NCI-H1436 treated with DMSO at 0.1 percent for 48 hours (cell line): ENCODE results near the gene LRP5.
"Not testable (repeated sequence)": the region's sequence is repeated elsewhere in the genome, so short reads cannot be mapped to it uniquely, and the experiment has no call there.

Experiments
- DNase-seq: peaks from one replicate; lab custom pipeline; 2025; lab: John Stamatoyannopoulos, UW

The LRP5 gene

DNA sequence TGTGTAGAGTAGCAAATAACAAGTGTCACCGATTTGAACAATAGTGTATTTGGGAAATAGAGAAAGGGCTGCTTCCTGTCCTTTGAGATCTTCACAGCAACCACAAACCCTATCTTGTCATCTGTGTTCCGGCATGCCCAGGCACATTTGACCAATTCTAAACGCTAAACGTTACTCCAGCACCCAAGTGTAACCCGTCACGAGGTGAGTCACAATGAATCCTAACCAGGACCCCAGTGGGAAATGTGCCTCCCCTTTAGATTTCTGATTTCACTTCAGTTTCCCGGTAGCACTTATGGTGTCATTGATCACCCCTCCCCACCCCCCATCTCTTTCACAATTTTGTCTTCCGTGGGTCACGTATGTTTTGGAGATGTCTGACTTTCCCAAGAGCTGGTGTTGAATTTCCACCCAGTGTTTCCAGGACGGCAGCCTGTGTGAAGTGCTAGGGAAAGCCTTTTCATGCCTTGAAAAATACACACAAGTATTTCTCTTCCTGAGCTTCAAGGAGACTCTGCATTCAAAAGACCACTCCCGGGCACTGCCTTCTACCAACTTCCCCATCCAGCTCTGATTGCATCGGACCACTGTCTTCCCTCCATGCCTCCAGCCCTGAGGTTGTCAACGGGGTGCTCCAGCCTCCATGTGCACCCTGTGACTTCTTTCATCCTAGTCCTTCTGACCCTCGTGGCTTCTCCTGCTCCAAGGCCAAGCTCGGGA lies 30.1 kb upstream of the LRP5 start:
- DNase-seq, result no peak

GRCh38 chr11:68282861-68283230 lies 29.5 kb upstream of the LRP5 start:
- no peak for DNase-seq

- not testable (repeated sequence) for DNase-seq
Observed at GRCh38 chr11:68284588-68284987, 27.8 kb upstream of the LRP5 start.

GRCh38 chr11:68287419-68287818 lies 25.0 kb upstream of the LRP5 start:
- no peak for DNase-seq

- no peak for DNase-seq
Observed at GRCh38 chr11:68289456-68289855, 22.9 kb upstream of the LRP5 start.

- DNase-seq, result no peak
Observed at GRCh38 chr11:68293708-68294107, 18.7 kb upstream of the LRP5 start.

DNA sequence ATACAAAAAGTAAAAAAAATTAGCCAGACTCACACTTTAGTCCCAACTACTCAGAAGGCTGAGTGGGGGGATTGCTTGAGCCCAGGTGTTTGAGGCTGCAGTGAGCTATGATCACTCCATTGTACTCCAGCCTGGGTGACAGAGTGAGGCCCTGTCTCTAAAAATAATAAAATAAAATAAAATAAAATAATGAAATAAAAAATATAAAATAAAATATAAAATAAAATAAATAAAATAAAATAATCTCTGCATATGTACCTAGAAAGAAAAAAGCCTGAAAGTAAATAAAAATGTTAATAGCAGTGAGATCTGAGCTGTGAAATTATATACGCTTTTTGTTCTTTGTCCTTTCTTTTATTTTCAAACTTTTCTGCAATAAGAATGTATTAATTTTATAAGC lies 17.1 kb upstream of the LRP5 start:
- no peak for DNase-seq

DNA sequence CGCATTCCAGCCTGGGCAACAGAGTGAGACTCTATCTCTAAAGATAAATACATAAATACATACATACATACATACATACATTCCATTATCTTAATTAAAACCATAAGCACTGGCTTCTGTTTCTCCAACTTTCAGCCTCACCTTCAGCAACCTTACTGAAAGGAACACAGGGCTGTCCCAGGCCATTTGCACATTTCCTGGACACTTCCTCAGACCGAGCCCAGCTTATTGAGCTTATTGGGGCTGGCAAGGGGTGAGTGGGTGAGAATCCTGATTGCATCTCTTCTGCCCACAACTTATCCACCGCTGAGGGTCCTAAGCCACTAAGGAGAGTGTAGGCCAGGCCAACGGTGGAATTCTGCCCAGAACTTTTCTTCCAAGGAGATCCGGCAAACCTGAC lies 16.5 kb upstream of the LRP5 start:
- no peak for DNase-seq

DNA sequence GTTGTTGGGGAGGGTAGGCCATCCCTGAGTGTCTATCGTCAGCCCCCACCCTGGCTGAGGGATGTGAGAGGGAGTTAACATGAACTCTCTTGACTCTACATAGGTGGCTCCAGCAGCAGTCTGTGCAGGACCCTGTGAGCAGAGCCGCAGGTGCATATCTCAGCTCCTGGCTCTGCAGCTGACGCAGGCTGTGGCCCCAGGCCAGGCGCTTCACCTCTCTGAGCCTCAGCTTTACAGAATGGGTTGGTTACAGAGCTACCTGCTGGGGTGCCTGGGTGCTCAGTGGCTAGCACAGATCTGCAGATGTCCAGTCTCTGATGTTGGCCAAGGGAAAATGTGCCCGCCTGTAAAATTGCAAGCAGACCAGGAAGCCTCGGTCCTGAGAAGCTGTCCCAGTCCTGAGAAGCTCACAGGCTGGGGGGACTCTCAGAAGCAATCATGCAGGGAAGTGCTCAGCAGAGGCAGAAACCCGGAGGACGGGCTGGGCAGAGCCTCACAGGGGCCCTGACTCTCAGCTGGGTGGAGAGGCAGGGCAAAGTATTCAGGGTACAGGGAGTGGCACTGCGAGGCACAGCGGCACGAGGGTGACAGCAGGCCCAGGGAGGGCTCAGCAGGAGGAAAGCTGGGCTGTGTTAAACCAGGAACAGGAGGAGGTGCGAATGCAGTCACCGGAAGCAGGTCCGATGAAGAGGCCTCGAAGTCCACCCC lies 15.9 kb upstream of the LRP5 start:
- no peak for DNase-seq

GRCh38 chr11:68297052-68297378 lies 15.4 kb upstream of the LRP5 start:
- no peak for DNase-seq

DNA sequence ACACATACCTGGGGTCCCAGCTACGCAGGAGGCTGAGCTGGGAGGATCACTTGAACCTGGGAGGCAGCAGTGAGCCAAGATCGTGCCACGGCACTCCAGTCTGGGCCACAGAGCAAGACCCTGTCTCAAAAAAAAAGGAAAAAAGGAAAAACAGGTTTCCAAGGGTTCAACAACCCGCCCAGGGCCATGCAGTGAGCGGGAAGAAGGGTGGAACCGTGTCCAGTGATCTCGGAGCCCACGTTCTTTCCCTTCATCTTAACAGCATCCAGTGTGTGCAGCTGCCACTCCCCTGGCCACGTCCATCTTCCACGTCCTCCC lies 14.9 kb upstream of the LRP5 start:
- no peak for DNase-seq

- DNase-seq, result no peak
Observed at GRCh38 chr11:68297812-68298658, 14.4 kb upstream of the LRP5 start.

DNA sequence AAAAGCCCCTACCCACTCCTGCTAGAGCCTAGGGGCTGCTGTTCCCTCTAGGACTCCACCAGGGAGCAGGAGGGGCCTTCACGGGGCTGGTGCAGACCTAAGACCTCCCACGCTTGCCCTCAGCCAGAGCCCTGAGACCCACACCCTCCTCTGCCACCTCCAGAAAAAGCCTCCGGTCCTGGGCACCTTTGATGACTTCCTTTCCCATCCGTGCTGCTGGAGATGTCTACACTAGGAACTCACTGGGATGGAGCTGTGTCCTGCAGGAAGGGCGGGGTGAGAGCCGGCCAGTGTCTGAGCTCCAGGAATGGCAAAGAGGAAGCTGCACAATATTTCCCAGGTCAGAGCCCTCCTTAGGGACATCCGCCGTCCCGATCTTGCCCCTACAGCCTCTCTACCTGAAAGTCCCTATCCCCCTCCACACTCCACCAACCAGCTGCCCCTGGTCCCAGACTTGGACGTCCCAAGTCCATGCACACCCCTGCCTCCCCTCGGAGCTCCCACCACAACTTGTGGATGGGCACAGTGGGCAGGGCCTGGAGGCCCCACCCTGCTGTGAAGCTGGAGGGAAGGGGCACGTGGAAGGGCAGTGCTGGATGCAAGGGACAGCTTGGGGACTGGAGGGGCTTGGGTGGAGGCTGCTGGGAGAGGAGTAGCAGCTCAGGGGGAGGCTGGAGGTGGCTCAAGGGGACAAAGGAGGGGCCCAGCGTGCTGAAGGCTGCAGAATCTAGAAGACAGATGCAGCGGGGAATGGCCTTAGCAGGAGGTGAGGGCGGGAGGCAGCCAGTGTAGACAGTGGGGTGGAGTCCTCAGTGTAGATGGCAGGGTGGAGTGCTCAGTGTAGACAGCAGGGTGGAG lies 13.5 kb upstream of the LRP5 start:
- DNase-seq, result no peak

- not testable (repeated sequence) for DNase-seq
Observed at GRCh38 chr11:68299517-68299879, 12.9 kb upstream of the LRP5 start.

GRCh38 chr11:68300076-68300830 lies 12.1 kb upstream of the LRP5 start:
- no peak for DNase-seq

GRCh38 chr11:68302256-68302655 lies 10.1 kb upstream of the LRP5 start:
- DNase-seq, result no peak

DNA sequence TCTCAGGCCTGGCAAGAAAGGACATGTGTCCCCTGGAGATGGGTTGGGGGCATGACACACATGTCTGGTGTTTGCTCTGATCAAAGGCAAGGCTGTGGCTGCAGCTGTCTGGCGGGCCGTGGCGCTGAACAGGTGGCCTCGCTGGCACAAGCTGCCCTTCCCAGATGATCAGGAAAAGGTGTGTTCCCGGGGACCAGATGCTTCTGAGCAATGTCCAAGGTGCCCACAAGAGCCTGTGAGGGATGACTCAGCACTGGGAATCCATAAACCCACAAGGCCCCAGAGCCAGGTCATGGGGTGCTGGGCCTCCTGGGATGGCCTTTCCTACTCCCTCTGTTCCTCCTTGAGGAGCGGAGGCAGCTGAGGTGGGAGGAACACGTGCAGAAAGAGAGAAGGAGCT lies 9.7 kb upstream of the LRP5 start:
- no peak for DNase-seq

DNA sequence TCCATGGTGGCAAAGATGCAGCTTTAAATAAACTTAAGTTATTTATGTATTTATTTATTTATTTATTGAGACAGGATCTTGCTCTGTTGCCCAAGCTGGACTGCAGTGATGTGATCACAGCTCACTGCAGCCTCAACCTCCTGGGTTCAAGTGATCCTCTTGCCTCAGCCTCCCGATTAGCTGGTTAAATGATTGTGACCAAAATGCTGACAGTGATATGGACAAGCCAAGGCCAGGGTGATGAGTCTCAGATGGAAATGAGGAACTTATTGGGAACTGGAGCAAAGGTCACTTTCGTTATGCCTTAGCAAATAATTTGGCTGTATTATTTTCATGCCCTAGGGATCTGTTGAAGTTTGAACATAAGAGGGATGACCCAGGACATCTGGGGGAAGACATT lies 9.3 kb upstream of the LRP5 start:
- DNase-seq, result no peak

- no peak for DNase-seq
Observed at GRCh38 chr11:68303982-68304780, 8.2 kb upstream of the LRP5 start.

GRCh38 chr11:68306636-68307035 lies 5.8 kb upstream of the LRP5 start:
- no peak for DNase-seq

GRCh38 chr11:68308068-68308467 lies 4.3 kb upstream of the LRP5 start:
- no peak for DNase-seq
